ENCODE data around the gene VSX1.
A peak's percentile ranks its signal among the peaks of the same experiment; 100 is the strongest.

VSX1 gene

DNA sequence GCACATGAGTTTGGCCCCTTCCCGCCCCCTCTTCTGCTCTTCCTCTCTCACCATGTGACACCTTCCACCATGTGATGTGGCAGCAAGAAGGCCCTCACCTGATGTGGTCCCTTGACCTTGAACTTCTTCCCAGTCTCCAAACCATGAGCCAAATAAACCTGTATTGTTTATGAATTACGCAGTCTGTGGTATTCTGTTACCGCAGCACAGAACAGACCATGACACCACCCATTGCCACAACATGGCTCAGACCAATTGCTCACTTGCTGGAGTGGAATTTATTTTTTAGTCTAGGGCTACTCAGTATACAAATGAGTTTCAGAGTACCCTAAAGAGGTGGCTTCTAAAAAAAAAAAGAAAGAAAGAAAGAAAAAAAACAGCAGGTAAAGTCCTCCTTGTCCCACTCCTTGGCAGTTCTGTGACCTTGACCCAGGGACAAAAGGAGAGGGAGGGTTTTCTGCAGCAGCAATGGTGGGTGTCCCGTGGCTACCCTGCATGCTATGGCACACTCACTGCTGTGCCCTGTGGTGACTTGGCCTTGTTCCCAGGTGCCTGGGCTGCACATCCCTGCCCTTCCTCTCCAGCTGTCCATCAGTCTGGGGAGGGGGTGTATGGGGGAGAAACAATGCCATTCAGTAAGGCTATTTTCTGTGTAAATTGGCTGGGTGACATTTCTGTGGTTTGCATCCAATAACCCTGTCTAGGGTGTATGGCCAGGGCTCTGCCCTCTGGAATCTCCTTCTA lies 5.4 kb upstream of the VSX1 start:
- DNase-seq (ENCODE audit: low spot score), result no peak

DNA sequence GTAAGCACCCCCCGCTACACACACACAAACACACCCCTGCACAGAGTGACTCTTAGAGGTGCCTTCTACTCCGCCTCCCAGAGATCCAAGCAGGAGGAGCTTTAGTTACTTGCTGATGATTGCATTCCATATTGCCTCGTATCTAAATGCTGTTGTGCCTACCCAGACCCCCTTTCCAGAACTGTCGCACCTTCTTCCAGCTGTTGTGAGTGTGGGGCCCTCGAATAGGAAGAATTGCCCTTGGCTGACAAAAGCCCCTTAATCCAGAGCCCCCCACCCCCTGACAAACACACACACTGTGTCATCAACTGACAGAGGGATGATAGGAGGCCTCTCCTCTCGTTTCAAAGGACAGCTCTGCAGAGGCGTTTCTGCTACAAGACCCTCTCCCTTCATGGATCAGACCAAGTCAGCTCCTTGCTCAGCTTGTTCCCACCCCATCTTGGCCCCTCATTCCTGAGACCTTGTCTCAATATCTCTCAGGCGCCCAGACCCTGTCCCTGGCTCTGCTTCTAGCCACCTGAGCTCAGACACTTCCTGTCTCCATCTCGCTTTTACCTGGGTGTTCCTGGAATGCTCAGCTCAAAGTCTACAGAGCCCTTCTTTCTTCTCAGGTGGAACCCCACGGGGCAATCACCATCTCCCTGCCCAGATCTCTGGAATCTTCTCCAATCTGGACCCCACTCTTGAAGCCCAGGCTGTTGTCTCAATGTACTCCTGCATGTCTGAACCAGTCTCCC lies 4.0 kb upstream of the VSX1 start:
- no peak for DNase-seq (ENCODE audit: low spot score)

DNA sequence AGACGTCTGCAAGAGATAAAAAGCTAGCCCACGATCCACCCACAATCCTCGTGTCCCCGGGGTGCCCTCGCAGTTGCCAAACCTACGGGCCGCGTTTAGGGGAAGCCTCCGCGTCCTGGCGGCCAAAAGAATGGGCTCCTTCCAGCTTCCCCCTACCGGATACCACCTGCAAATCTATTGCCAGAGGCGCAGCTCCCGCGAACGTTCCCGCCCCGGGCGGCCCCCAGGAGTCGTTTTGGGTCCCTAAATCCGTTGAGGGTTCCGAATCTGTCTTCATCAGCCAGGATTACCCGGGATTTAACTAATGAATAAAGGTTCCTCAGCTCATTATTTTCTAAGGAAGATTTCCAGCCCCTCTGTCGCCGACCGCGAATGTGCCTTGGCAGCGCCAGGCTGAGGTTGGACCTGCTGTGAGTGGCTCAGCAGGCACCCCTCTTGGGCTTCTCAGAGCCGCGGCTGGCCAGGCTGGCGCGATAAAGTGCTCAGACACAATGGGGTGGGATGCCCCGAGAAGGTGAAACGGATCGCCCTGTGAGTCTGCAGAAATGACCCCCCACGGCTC lies 2.8 kb upstream of the VSX1 start:
- no peak for DNase-seq (ENCODE audit: low spot score)

DNA sequence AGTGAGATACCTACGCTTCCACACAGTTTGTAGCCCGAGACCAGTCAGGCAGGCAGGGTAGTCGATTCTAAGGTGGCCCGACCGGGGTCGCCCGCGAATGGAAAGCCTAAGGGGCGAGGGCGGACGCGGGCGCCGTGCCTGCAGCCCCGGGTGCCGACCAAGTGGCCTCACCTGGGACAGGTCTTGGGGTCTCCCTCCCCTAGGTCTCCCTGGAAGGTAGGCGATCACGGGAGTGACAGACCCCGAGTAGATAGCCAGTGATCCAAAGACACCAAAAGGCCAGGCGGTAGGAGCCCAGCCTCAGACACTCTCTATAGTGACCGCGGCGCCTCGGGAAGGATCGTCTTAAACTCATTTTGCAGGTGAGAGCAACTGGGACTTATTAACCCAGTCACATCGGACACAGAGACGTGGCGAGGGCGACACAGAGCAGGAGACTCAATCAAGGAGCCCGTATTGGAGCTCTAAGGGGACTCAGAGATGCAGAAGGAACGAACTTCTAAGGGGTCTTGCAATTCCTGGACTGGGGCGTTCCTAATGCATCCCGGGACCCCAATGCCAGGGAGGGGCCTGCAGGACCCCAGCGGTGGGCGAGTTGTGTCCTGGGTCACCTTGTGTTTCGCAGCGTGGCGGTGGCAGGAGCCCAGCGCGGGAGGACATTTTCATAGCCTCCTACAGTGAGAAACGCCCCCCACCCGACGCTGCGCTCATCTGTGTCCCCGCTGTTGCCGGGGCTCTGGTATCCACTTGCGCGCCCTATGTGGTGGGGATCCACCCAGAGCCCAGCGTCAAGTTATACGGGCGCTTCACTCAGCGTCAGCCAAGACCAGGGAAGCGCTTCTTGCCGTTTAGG lies 2.1 kb upstream of the VSX1 start:
- DNase-seq (ENCODE audit: low spot score), result no peak

DNA sequence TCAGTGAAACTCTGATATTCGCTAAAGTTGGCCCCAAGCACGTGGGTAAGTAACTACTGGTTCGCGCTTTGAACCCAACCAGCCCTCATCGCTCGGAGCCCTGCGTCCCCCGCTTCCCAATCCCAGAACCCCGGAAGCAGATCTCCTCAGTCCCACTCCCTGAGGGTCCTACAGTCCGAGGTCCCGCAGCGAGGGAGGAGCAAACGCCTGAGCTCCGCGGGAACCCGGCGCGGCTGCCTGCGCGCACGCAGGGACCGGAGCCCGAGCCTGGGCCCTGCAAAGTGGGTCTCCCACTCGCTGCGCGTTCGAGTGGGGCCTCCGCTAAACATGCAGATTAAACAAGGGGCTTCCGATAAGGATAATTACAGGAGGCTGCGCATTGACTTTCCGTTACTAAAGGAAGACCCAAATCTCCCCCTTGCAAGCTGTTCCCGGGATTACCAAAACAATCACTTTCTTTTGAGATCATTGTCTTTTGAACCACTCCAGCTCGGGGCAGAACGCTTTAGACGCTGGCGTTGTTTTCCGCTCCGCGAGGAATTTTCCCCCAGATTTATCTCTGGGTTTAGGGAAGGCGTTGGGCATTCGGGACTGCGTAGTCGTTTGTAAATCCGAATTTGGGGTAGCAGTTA lies 1.3 kb upstream of the VSX1 start:
- no peak for DNase-seq (ENCODE audit: low spot score)

DNA sequence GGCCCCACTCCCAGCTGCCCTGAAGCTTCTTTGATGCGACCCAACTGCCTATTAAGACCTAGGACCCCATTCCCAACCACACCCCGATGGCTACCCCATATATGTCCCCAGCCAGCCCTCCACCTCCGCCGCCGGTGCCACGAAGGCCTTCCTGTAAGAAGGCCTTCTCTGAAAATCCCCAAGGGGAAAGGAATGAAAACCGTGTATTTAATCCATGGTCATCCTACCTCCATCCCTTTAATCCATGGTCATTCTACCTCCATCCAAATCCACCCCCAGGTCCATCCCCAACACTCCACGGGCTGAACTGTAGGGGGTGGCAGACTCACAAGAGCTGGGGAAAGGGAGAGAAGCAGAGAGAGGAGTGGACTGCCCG lies 545 bp upstream of the VSX1 start:
- no peak for DNase-seq (ENCODE audit: low spot score)

DNA sequence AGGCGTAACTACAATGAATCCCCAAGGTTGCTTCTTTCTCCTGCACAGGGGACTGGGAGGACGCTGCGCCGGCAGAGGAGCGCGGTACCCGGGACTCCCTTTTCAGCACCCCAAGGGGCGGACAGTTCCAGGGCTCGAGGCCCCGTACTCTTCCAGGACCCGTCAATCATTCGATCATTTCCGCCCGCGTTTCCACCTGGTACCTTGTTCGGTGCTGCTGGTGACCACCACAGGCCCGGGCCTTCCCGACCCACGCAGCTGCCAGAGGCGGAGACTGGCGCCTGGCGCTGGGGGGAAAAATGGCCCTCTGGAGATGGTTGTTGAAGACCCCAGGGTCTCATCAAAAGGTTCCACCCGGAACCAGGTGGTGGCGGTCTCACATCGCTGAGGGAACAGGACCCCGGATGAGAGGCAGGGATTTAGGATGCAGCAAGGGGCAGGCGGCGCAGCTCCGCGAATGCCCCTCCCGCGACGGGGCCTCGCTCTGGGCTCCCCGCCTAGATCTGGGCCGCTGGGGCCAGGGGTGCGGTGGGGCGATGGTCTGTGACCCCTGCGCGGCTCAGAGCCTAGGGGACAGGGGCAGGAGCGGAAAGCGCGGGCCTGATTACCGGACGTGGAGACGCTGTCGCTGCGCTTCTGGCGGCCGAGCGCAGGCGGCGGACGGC lies 744 bp downstream of the VSX1 start:
- no peak for DNase-seq (ENCODE audit: low spot score)

DNA sequence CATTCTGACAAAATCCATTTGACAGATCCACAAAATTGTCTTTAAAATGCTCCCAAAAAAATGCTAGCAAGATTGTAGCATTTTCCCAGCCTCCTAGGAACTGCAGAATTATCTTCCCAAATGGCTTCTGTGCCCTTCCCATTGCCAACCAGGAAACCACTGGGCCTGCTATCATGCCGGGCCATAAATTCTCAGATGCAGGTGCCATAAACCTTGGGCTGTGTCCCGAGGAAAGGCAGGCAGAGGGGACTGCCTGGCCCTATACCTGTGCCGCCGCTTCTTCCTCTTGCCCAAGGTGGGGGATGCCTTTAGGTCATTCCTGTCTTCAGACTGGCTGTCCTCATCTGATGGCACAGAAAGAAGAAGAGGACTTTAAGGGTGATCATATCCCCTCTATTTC lies 2.8 kb downstream of the VSX1 start:
- no peak for DNase-seq (ENCODE audit: low spot score)

DNA sequence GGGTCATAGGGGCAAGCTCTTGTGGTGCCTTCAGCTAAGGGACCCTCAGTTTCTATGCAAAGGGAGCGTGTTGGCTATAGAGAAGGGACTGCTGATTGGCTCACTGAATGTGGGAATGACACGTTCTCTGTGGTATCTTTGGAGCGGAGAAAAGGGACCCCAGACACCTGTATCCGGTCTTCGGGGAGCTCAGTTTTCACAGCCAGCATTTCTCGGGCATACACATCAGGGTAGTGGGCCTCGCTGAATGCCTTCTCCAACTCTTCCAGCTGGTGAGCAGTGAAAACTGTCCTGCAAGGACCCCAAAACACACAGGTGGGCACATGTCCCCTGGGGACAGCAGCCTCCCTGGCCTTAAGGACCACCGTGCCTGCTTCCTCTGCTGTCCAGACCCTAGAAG lies 3.3 kb downstream of the VSX1 start:
- no peak for DNase-seq (ENCODE audit: low spot score)

DNA sequence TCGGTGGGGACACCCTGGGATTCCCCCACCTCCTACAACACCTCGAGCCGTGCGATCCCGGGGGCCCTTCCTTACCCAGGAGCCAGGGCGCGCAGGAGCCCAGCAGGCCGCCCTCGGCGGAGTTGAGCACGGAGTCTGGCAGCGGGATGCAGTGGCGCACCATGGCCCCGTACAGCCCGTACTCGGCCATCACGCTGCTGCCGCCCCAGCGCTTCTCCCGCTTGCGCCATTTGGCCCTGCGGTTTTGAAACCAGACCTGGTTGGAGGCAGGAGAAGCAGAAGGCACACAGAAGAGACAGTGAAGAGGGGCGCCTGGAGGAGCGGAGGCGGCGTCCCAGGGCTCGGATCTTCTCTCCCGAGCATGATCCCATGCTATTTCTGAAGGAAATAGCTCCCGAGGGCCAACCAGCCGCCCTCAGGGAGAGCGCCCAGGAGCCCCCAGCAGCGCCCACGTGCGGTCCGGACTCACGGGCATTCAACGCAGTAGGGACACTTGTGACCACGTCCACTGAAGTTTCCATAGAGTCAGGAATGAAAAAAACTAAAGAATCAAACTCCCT lies 4.3 kb downstream of the VSX1 start:
- DNase-seq (ENCODE audit: low spot score), result peak; percentile 58

DNA sequence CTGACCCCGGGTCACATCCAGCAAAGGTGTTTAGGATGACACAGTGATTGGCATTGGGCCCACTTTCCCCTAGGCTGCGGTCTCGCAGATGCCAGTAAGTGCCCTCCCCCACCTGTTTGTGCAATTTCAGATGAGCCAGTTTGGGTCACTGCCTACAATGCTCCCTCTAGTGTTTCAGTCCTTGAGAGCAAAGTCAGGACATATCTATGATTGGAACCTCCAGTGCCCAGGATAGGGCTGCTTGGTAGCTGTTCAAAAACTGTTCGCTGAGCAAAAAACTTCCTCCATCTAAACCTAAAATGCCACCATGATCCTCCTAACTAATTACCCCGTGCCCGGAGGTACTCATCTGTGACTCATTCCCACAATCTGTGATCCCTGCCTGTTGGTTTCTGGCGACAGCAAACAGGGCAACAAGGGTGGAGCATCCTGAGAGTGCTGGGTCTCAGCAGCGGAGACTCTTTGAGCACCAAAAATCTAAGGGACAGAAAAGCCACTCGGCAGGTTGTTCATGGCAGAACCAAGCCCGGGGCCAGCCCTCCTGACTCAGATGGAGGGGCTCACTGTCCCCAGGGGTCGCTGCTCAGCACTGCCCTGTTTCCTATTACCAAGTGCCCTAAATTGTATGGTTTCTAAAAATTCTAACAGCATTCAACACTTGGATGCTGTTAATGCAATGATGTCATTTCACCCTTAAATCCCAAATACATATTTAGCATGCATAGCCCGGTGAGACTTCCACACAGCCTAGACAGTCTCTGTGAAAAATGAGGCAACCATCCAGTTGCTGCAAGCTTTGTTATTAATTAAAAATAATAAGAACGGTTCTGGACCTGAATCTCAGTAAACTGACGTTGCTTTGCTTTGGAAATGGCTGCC lies 5.0 kb downstream of the VSX1 start:
- peak; percentile 65 for DNase-seq (ENCODE audit: low spot score)

DNA sequence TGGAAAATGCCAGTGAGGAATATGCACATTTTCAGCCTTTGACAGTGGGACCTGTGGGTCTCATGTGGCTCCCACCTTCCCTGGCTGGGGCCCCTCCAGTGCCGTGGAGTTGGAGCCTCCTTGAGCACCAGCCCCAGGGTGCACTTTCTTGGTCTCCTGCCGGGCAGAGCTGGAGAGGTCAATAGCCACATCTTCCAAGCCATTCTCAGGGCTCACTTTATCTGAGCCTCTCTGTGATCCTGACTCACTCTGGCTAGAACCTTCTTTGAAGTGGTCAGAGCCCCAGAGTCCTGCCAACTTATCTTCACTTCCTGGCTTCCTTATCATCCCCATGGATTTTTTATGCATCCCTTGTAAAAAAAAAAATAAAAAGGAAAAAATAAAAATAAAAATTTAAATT lies 5.7 kb downstream of the VSX1 start:
- no peak for DNase-seq (ENCODE audit: low spot score)

DNA sequence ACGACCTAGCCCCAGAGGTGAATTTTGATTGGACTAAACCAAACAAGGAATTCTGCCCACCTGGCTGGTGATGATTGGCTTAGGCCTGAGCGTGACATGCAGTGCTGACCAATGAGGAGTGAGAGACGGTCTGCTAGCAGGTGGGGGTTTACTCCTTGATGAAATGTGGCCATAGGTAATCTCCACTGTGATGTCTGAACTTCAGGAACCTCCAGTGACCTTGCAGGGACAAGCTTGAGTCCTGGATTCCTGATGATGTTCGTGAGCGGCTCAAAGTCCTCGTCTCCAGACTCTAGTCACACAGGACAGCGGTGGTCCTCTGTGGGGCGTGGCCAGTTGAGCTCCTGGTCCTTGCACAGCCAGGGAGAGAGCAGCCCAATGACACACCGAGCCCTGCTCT lies 8.4 kb downstream of the VSX1 start:
- no peak for DNase-seq (ENCODE audit: low spot score)

DNA sequence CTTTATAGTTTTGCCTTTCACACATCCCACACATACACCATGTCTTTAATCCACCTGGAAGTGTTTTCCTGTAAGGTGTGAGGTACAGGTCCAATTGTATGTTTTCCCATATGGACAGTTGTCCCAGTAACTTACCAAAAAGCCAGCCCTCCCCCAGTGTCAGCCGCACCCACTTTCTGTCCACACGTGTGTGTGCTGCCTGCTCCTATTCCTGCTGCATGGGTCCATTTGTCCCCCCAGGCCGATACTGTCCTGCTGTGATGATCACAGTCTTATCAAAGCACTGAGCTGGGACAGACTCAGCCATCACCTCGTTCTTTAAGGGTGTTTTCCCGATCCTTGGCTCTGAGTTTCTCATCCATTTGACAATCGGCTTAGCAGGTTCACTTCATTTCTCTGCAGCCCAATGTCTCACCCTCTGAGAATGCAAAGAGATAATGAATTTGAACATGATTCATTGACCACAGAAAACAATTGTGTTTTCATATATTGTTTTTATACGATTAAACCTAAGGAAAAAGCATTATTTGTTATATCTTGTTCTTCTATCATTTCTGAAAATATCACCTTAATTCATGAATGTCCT lies 9.6 kb downstream of the VSX1 start:
- no peak for DNase-seq (ENCODE audit: low spot score)

DNA sequence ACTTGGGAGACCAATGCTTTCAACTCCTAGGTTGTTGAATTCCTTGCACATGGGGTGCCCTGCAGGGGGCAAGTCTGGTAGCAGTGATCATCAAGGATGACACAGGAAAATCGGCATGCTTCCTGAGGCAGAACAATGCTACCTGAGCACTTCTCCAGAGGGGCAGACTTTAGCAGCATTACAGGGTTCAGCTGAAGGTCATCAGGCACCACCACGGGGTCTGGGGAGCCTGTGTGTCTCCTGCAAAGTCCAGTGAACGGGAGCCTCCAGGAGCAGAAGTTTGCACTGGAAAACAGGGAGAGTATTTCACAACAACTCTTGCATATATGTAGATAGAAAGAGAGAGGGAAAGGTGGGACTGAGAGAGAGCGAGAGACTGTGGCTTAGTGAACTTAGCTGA lies 10.2 kb downstream of the VSX1 start:
- no peak for DNase-seq (ENCODE audit: low spot score)

DNA sequence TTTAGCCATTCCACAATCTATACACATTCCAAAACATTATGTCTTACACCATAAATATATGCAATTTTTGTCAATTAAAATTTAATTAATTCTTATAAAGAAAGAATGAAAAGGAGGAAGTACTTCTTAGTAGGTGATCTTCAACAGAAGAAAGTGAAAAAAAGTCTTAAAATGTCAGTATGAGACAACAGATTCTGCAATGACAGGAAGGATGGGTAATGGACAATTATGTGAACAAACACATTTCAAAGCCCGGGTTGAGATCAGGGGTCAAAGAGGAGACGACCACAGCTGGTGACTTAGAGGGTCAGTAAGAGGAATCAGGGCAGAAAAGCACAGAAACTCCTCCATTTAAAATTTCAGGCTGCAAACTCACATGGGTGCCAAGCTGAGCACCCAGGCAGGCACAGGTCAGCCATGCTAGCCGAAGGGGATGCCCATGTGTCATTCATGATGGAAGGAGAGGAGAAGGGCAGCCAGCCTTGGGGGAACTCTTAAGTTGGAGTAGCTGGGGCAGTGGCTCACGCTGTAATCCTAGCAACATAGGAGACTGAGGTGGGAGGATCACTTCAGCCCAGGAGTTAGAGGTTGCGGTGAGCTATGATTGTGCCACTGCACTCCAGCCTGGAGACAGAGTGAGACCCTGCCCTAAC lies 11.0 kb downstream of the VSX1 start:
- DNase-seq (ENCODE audit: low spot score), result no peak

DNA sequence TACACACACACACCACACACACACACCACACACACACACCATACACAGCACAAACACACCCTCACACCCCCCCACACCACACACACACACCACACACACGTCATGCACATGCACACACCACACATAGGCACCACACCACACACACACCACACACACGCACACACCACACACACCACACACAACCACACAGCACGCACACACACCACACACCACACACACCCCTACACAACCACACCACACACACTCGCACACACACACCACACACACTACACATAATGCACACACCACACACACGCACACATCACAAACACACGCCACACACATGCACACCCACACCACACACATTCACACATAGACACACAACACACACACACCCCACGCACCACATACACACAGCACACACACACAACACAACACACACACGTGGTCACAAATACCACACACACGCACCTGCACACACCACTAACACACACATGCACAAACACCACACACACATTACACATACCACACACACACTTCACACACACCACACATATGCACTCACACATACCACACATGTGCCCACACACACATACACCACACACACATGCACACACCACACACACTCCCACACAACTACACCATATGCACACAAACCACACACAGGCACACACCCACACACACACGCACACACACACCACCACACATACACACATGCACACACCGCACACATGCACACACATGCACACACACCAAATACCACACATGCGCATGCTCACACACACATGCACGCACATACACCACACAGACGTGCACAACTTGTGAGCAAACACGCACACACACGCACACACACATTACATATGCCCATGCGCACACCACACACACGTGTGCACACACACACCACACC lies 14.6 kb downstream of the VSX1 start:
- DNase-seq (ENCODE audit: low spot score), result no peak

DNA sequence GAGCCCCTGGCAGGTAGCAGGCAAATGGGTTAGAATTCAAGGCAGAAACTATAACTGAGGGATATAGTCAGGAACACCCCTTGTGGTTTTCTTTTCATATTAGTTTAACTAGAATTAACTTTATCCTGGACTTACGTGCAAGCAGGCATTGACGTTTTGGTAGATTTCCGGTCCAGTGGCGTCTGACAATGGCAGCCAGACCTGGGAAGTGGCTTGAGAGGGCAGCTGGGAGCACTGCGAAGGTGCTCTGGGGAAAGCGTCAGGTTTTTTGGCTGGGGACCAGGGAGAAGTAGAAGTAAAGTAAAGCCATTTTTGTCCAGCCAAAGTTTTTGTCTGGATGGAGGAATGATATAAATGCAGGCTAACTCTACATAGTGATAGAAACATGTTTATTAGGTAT lies 15.6 kb downstream of the VSX1 start:
- DNase-seq (ENCODE audit: low spot score), result no peak
